Smooth muscle cell (in vitro differentiated cells): ENCODE measurements around the gene CALML3. TPM values are rescaled to one million over a fixed set of nuclear protein-coding genes. Genes with fewer than 3 reads are reported as not detected.

Source experiments
- DNase-seq: peaks from one replicate; lab custom pipeline; 2025; ENCODE audit not compliant: unreplicated experiment; lab: John Stamatoyannopoulos, UW
- H2AFZ ChIP-seq: fragments of 200-600 bp; sonication (generic); 2 replicates; pipeline ENCODE4 v1.6.0; 2016; ENCODE audit warnings: antibody characterized with exemption, low read depth, mild to moderate bottlenecking
- H3F3A ChIP-seq: fragments of 200-600 bp; sonication (generic); 2 replicates; pipeline ENCODE4 v1.6.0; 2017; ENCODE audit warnings: antibody characterized with exemption, low read depth
- H3K27ac ChIP-seq: fragments of 200-600 bp; sonication (generic); 2 replicates; pipeline ENCODE4 v1.5.1; 2016; ENCODE audit warnings: low read depth, mild to moderate bottlenecking
- H3K27me3 ChIP-seq: fragments of 200-600 bp; sonication (generic); 2 replicates; pipeline ENCODE4 v1.6.1; 2016; ENCODE audit warnings: low read depth, mild to moderate bottlenecking
- H3K36me3 ChIP-seq: fragments of 200-600 bp; sonication (generic); 2 replicates; pipeline ENCODE4 v1.5.1; 2016; ENCODE audit warnings: low read depth
- H3K4me1 ChIP-seq: fragments of 200-600 bp; sonication (generic); 2 replicates; pipeline ENCODE4 v1.5.1; 2016; ENCODE audit warnings: low read depth
- H3K4me2 ChIP-seq: fragments of 200-600 bp; sonication (generic); 2 replicates; pipeline ENCODE4 v1.6.0; 2016; ENCODE audit warnings: mild to moderate bottlenecking
- H3K4me3 ChIP-seq: fragments of 200-600 bp; sonication (generic); 2 replicates; pipeline ENCODE4 v1.5.1; 2016; ENCODE audit warnings: mild to moderate bottlenecking
- H3K79me2 ChIP-seq: fragments of 200-600 bp; sonication (generic); 2 replicates; pipeline ENCODE4 v1.6.0; 2016; ENCODE audit warnings: low read depth, mild to moderate bottlenecking
- H3K9ac ChIP-seq: fragments of 200-600 bp; sonication (generic); 2 replicates; pipeline ENCODE4 v1.6.0; 2016; ENCODE audit warnings: low read depth
- H3K9me3 ChIP-seq: fragments of 200-600 bp; sonication (generic); replicated peaks from 2 replicates; pipeline ENCODE4 v1.5.1; 2016; ENCODE audit warnings: low read depth
- H4K20me1 ChIP-seq: fragments of 200-600 bp; sonication (generic); 2 replicates; pipeline ENCODE4 v1.6.0; 2016; ENCODE audit warnings: low read depth
- CTCF ChIP-seq: fragments of 200-600 bp; sonication (generic); IDR thresholded peaks from 2 replicates; pipeline ENCODE4 v1.5.1; 2017; ENCODE audit warnings: borderline replicate concordance, mild to moderate bottlenecking, antibody characterized with exemption; ENCODE audit not compliant: insufficient read depth, poor library complexity, severe bottlenecking
- WGBS: methylation state at CpG from one replicate; pipeline ENCODE4 v1.1.7; 2016; ENCODE audit warnings: low lambda C conversion rate; 5-methylcytosine and 5-hydroxymethylcytosine counted together
- polyA plus RNA-seq: library from polyadenylated mRNA; unstranded; fragments of >200 nt; fragmentation: Nextera tagmentation; extraction: Ambion mirVana; gene quantifications from 2 replicates; pipeline ENCODE4 v1.2.1, GENCODE V29; 2016
- total RNA-seq: library from RNA; depleted of rRNA; stranded (reverse); fragments of >200 nt; gene quantifications from 2 replicates; pipeline ENCODE4 v1.2.3, GENCODE V29; 2014

Gene CALML3
- total and polyA plus RNA-seq, 2 experiments from 2014 or later = 0.49 TPM; not detected in 1

DNA sequence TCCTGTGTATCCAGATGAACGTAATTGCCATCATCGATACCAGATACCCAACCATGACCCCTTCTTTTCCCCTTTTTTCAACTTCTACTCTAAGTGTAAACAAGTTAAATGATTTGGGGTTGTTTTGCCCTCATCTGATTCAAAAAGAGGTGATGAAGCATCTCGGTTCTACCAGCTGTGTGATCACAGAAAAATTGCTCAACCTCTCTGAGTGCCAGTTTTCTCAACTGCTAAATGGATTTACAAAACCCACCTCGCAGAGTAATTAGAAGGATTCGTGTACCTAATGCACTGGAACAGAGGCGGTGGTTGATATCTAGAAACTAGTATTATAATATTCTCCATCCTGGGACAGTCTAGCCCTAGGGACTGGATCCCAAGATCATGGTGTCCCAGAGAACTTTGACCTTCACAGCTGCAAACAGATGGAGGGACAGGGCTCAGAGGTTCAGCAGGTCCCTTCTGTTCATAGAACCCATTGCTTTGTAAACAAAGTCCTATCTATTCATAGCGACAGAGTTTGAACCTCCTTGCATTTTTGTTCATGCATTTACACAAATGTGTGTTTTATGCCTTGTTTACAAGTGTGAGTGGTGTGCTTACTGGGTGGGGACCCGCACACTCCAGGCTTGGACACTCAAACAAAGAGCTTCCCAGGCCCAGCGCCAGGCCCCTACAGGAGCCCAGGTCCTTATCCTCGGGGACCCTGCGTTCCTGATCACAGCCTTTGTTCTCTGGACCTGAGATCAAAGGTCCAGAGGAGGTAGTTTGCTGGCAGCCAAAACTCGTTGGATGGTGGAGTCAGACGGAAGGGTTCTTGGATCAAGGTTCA lies 46.4 kb downstream of the CALML3 start:
- no peak for TF ChIP-seq CTCF
- 90% methylated on average over 13 of the region's 13 CpGs for WGBS
- Histone ChIP-seq H3K79me2 (no peaks in the 10 kb centered on the region), H3K9ac (no peak overlapping the region), H3K36me3 (no peaks in the 10 kb centered on the region), H3K4me2 (no peak overlapping the region), H2AFZ (no peak overlapping the region), H3K4me1 (peaks cover 7% of the 10 kb centered on the region), H3F3A (no peaks in the 10 kb centered on the region), H4K20me1 (no peaks in the 10 kb centered on the region), H3K4me3 (no peak overlapping the region), H3K27me3 (no peaks in the 10 kb centered on the region), H3K27ac (no peak overlapping the region), H3K9me3 (no peaks in the 10 kb centered on the region)
- DNase-seq = no peak

DNA sequence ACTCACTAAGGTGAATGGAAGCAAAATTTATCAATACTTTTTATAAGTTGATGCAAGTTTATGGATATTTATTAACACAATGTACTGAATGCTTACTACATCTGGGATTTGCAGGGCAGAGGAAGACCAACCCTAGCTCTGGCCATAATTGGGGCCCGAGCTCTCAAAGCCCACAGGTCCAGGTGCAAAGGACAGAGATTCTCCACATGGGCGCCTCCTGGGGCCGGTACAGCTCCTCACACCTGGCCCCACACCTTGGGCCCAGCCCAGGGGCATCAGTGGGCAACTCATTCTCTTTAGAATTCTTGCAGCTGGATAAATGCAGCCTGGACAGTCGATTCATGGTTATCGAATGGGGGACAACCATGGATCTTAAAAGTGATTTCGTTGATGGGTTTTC lies 47.1 kb downstream of the CALML3 start:
- Histone ChIP-seq H3K27ac (no peak overlapping the region), H4K20me1 (no peaks in the 10 kb centered on the region), H3F3A (no peaks in the 10 kb centered on the region), H3K4me2 (no peak overlapping the region), H3K4me3 (no peak overlapping the region), H3K36me3 (no peaks in the 10 kb centered on the region), H3K9ac (no peak overlapping the region), H3K4me1 (peaks cover 7% of the 10 kb centered on the region), H3K27me3 (no peaks in the 10 kb centered on the region), H2AFZ (no peak overlapping the region), H3K9me3 (no peaks in the 10 kb centered on the region), H3K79me2 (no peaks in the 10 kb centered on the region)
- DNase-seq = no peak
- no peak for TF ChIP-seq CTCF
- 94% methylated on average over 6 of the region's 6 CpGs for WGBS

DNA sequence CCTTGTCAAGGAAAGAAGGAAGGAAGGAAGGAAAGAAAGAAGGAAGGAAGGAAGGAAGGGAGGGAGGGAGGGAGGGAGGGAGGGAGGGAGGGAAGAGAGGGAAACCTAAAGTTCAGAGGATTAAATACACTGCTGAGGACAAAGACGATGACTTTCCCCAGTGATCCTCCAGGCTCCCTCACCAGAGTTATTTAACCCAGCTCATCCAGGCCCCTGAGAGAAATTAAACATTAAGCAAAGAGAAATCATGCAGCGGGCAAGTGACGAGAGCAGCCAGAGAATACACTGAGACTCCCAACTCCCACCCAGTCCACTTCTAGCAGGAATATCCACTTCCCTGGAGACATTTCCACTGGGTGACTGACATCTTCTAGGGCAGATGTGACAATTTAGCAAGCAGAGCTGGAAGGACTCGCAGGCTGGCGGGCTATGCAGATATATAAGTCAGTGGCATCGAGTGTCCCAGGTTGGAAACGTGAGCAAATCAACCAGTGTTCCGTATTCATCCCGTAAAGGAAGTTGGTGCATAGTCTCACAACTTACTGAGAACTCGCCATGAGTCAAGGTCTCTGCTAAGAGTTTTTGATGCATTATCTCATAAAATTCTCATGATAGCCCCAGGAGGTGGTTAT lies 48.7 kb downstream of the CALML3 start:
- H3K79me2 ChIP-seq = no peaks in the 10 kb centered on the region
- WGBS = 81% methylated on average over 10 of the region's 10 CpGs
- H3F3A ChIP-seq = no peaks in the 10 kb centered on the region
- no peak overlapping the region for H3K9ac ChIP-seq
- H3K36me3 ChIP-seq = no peaks in the 10 kb centered on the region
- no peak overlapping the region for H3K27ac ChIP-seq
- H3K9me3 ChIP-seq = no peaks in the 10 kb centered on the region
- no peaks in the 10 kb centered on the region for H4K20me1 ChIP-seq
- H3K27me3 ChIP-seq = no peaks in the 10 kb centered on the region
- no peak overlapping the region for H3K4me3 ChIP-seq
- peaks cover 7% of the 10 kb centered on the region for H3K4me1 ChIP-seq
- H3K4me2 ChIP-seq = no peak overlapping the region
- no peak for TF ChIP-seq CTCF
- no peak overlapping the region for H2AFZ ChIP-seq
- no peak for DNase-seq
